ENCODE results near the gene CXCL12.

The CXCL12 gene

GRCh38 chr10:44334091-44334490 is 50.8 kb downstream of the CXCL12 start:
- no peak for DNase-seq (ENCODE audit: low read depth)

GRCh38 chr10:44333511-44333910 is 51.4 kb downstream of the CXCL12 start:
- no peak for DNase-seq (ENCODE audit: low read depth)

DNA sequence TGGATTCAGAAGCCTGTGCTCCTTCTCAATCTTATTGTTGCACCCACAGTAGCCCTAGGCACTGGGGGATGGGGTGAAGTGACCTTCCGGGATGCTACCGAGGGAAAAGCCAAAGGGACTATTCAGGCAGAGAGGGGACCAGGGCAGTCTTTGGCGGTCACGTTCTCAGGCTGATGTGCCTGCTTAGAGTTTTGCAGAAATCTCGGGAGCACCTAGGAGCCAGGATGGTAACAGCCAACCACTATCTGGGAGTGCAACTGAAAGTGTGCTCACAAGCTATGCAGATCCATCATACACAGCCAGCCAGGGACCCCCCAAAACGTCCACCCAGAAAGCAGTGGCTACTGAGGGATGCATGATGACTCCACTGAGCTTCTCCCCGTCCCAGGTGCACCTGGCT is 52.4 kb downstream of the CXCL12 start:
- no peak for DNase-seq (ENCODE audit: low read depth)

GRCh38 chr10:44330431-44330830 is 54.5 kb downstream of the CXCL12 start:
- no peak for DNase-seq (ENCODE audit: low read depth)

- no peak for DNase-seq (ENCODE audit: low read depth)
These were observed 57.4 kb downstream of the CXCL12 start for GRCh38 chr10:44327461-44327860.
